GM12864 (cell line): ENCODE data around the gene SIGLEC11.

Source experiments
- DNase-seq: peaks from one replicate; pipeline ENCODE4 v3.0.0-alpha.2; 2011; ENCODE audit warnings: low read depth
- H3K4me3 ChIP-seq: 2 replicates; pipeline ENCODE4 v1.5.1; 2011; ENCODE audit warnings: mild to moderate bottlenecking, low read depth, low read length, control low read depth
- CTCF ChIP-seq: IDR thresholded peaks from 2 replicates; pipeline ENCODE4 v1.5.1; 2011; ENCODE audit warnings: low read depth, mild to moderate bottlenecking, moderate library complexity, low read length, control low read depth, inconsistent platforms; ENCODE audit errors: missing control alignments

SIGLEC11 gene

GRCh38 chr19:49924004-49924880 is 36.7 kb downstream of the SIGLEC11 start:
- no peak for DNase-seq
- no peak for TF ChIP-seq CTCF
- peak overlapping the region; percentile 36 for H3K4me3 ChIP-seq

GRCh38 chr19:49923055-49924003 is 37.6 kb downstream of the SIGLEC11 start:
- no peak for TF ChIP-seq CTCF
- H3K4me3 ChIP-seq = peak overlapping the region; percentile 36
- no peak for DNase-seq

GRCh38 chr19:49921871-49922795 is 38.8 kb downstream of the SIGLEC11 start:
- DNase-seq = no peak
- no peak for TF ChIP-seq CTCF
- no peak overlapping the region for H3K4me3 ChIP-seq

GRCh38 chr19:49920624-49921363 is 40.2 kb downstream of the SIGLEC11 start:
- TF ChIP-seq CTCF = no peak
- DNase-seq = no peak
- no peak overlapping the region for H3K4me3 ChIP-seq

- DNase-seq = no peak
These were observed 42.9 kb downstream of the SIGLEC11 start for GRCh38 chr19:49918089-49918488.

More at GRCh38 chr19:49918089-49918488, 42.9 kb downstream of the SIGLEC11 start:
- no peak overlapping the region for H3K4me3 ChIP-seq
- no peak for TF ChIP-seq CTCF
